BLaER1 treated with 17β-estradiol and CSF1 and Interleukin-3, amounts not matched to agents 10 nM and 100 nM (cell line): ENCODE results near the gene SURF6.
"Not testable (repeated sequence)": the region's sequence is repeated elsewhere in the genome, so short reads cannot be mapped to it uniquely, and the experiment has no call there.

Source experiments
- H3K27ac ChIP-seq, 11 experiments: shearing (Covaris generic); formaldehyde crosslinking; 2 replicates each; pipeline ENCODE4 v1.8.1; 2022
- H3K27me3 ChIP-seq, 11 experiments: shearing (Covaris generic); formaldehyde crosslinking; 2 replicates each; pipeline ENCODE4 v1.8.1; 2022
- H3K36me3 ChIP-seq, 11 experiments: shearing (Covaris generic); formaldehyde crosslinking; 2 replicates each; pipeline ENCODE4 v1.8.1; 2022
- H3K4me1 ChIP-seq, 10 experiments: shearing (Covaris generic); formaldehyde crosslinking; 2 replicates each; pipeline ENCODE4 v1.8.1; 2022
- H3K4me2 ChIP-seq, 11 experiments: shearing (Covaris generic); formaldehyde crosslinking; 2 replicates each; pipeline ENCODE4 v1.8.1; 2022
- H3K4me3 ChIP-seq, 10 experiments: shearing (Covaris generic); formaldehyde crosslinking; 2 replicates each; pipeline ENCODE4 v1.8.1; 2022
- H3K9ac ChIP-seq, 11 experiments: shearing (Covaris generic); formaldehyde crosslinking; 2 replicates each; pipeline ENCODE4 v1.8.1; 2022
- H3K9me3 ChIP-seq, 11 experiments: shearing (Covaris generic); formaldehyde crosslinking; replicated peaks in 1 of 11; 2 replicates each; pipeline ENCODE4 v1.8.1; 2022
- H4K20me1 ChIP-seq, 11 experiments: shearing (Covaris generic); formaldehyde crosslinking; 2 replicates each; pipeline ENCODE4 v1.8.1; 2022
- Cebpa-rat ChIP-seq, 11 experiments: shearing (Covaris generic); IDR thresholded peaks; 2 replicates each; pipeline ENCODE4 v1.8.1; 2022

SURF6 gene

GRCh38 chr9:133304477-133305377 is 31.3 kb downstream of the SURF6 start:
- no peaks in the 10 kb centered on the region for H4K20me1 ChIP-seq
- no peaks in the 10 kb centered on the region for H3K36me3 ChIP-seq
- no peak overlapping the region for H3K9ac ChIP-seq
- H3K4me2 ChIP-seq = no peak overlapping the region
- H3K27ac ChIP-seq = no peak overlapping the region
- H3K4me3 ChIP-seq = no peak overlapping the region
- peaks cover 0 to 5% (median 0%) of the 10 kb centered on the region in 11 experiments; a peak in 3 of 22 replicates for H3K9me3 ChIP-seq
- no peak for TF ChIP-seq Cebpa-rat (IDR thresholded peaks at IDR 0.05)
- peaks cover 0 to 8% (median 6%) of the 10 kb centered on the region in 10 experiments; a peak in 8 of 20 replicates for H3K4me1 ChIP-seq
- H3K27me3 ChIP-seq = no peaks in the 10 kb centered on the region

GRCh38 chr9:133304158-133304470 is 31.9 kb downstream of the SURF6 start:
- Histone ChIP-seq H4K20me1 (no peaks in the 10 kb centered on the region), H3K4me2 (no peak overlapping the region), H3K27me3 (no peaks in the 10 kb centered on the region), H3K4me1 (peaks cover 0 to 8% (median 6%) of the 10 kb centered on the region in 10 experiments; a peak in 8 of 20 replicates), H3K4me3 (no peak overlapping the region), H3K9ac (no peak overlapping the region), H3K9me3 (no peaks in the 10 kb centered on the region), H3K36me3 (no peaks in the 10 kb centered on the region), H3K27ac (no peak overlapping the region)
- no peak for TF ChIP-seq Cebpa-rat (IDR thresholded peaks at IDR 0.05)

- Histone ChIP-seq H3K27ac (no peak overlapping the region), H4K20me1 (no peaks in the 10 kb centered on the region), H3K27me3 (no peaks in the 10 kb centered on the region), H3K4me1 (peaks cover 0 to 8% (median 6%) of the 10 kb centered on the region in 10 experiments; a peak in 8 of 20 replicates), H3K4me3 (no peak overlapping the region), H3K4me2 (no peak overlapping the region), H3K9ac (no peak overlapping the region), H3K9me3 (no peaks in the 10 kb centered on the region), H3K36me3 (no peaks in the 10 kb centered on the region)
- TF ChIP-seq Cebpa-rat (IDR thresholded peaks at IDR 0.05) = no peak
Measured at GRCh38 chr9:133303266-133304157, 32.5 kb downstream of the SURF6 start.

GRCh38 chr9:133301253-133302230 is 34.4 kb downstream of the SURF6 start:
- no peaks in the 10 kb centered on the region for H3K27me3 ChIP-seq
- peaks cover 0 to 5% (median 3%) of the 10 kb centered on the region in 10 experiments; a peak in 8 of 20 replicates for H3K4me1 ChIP-seq
- no peak overlapping the region for H3K4me2 ChIP-seq
- no peaks in the 10 kb centered on the region for H3K9me3 ChIP-seq
- H3K9ac ChIP-seq = no peak overlapping the region
- no peak overlapping the region for H3K27ac ChIP-seq
- H3K36me3 ChIP-seq = no peaks in the 10 kb centered on the region
- TF ChIP-seq Cebpa-rat (IDR thresholded peaks at IDR 0.05) = no peak
- no peaks in the 10 kb centered on the region for H4K20me1 ChIP-seq
- H3K4me3 ChIP-seq = no peak overlapping the region

- not testable (repeated sequence) for H3K4me2 ChIP-seq, H3K27ac ChIP-seq, H3K36me3 ChIP-seq, H3K27me3 ChIP-seq, H3K9me3 ChIP-seq, H3K4me3 ChIP-seq, H4K20me1 ChIP-seq, H3K9ac ChIP-seq, H3K4me1 ChIP-seq
Measured at GRCh38 chr9:133299996-133300395, 36.0 kb downstream of the SURF6 start.

- no peak for TF ChIP-seq Cebpa-rat (IDR thresholded peaks at IDR 0.05)
Measured at GRCh38 chr9:133294257-133294656, 41.7 kb downstream of the SURF6 start.

GRCh38 chr9:133290751-133291302 is 45.2 kb downstream of the SURF6 start:
- peaks cover 70 to 87% (median 75%) of the 10 kb centered on the region in 11 experiments for H3K9me3 ChIP-seq
- H3K4me3 ChIP-seq = no peak overlapping the region; a peak in 2 of 20 replicates
- H3K36me3 ChIP-seq = no peaks in the 10 kb centered on the region
- H3K27me3 ChIP-seq = no peaks in the 10 kb centered on the region
- no peak overlapping the region for H3K9ac ChIP-seq
- H3K4me2 ChIP-seq = no peak overlapping the region
- no peaks in the 10 kb centered on the region for H4K20me1 ChIP-seq
- no peaks in the 10 kb centered on the region for H3K4me1 ChIP-seq
- H3K27ac ChIP-seq = no peak overlapping the region
- TF ChIP-seq Cebpa-rat (IDR thresholded peaks at IDR 0.05) = no peak

More at GRCh38 chr9:133294257-133294656, 41.7 kb downstream of the SURF6 start:
- Histone ChIP-seq H3K9me3 (peaks cover 40 to 53% (median 45%) of the 10 kb centered on the region in 11 experiments), H3K36me3 (no peaks in the 10 kb centered on the region), H3K4me2 (no peak overlapping the region), H3K27ac (no peak overlapping the region), H3K4me3 (no peak overlapping the region), H3K27me3 (no peaks in the 10 kb centered on the region), H3K9ac (no peak overlapping the region), H3K4me1 (no peaks in the 10 kb centered on the region), H4K20me1 (no peaks in the 10 kb centered on the region)

- no peak for TF ChIP-seq Cebpa-rat (IDR thresholded peaks at IDR 0.05)
- Histone ChIP-seq H3K4me3 (no peak overlapping the region), H3K9me3 (peaks cover 49 to 63% (median 55%) of the 10 kb centered on the region in 11 experiments), H3K27me3 (no peaks in the 10 kb centered on the region), H3K4me2 (no peak overlapping the region), H3K36me3 (no peaks in the 10 kb centered on the region), H3K9ac (no peak overlapping the region), H3K27ac (no peak overlapping the region), H4K20me1 (no peaks in the 10 kb centered on the region), H3K4me1 (no peaks in the 10 kb centered on the region)
Measured at GRCh38 chr9:133286523-133286922, 49.5 kb downstream of the SURF6 start.
